Fibroblast of skin of scalp (primary cell): ENCODE data around the gene APH1B.
"Not testable (repeated sequence)": the region's sequence is repeated elsewhere in the genome, so short reads cannot be mapped to it uniquely, and the experiment has no call there.

Experiments
- DNase-seq: peaks from one replicate; pipeline ENCODE4 v3.0.0-alpha.2; 2013

Gene APH1B

GRCh38 chr15:63299943-63300575, 22.7 kb downstream of the APH1B start:
- DNase-seq, result no peak

DNA sequence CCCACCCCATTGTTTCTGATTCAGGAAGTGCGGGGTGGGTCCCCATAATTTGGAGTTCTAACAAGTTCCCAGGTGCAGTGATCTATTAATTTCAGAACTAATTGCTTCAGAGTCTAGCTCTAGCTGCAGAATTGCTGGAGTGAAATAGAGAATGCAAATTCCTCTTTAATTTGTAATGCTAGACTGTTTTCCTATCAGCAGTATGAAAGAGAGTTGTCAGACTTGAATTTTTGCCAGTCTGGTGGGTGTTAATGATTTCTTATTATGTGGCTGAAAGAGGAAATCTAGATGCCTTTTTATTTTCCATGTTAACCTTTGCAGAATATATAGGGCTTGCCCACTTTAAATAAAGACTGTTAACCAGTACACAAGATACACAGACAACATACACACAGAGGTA, 23.7 kb downstream of the APH1B start:
- no peak for DNase-seq

DNA sequence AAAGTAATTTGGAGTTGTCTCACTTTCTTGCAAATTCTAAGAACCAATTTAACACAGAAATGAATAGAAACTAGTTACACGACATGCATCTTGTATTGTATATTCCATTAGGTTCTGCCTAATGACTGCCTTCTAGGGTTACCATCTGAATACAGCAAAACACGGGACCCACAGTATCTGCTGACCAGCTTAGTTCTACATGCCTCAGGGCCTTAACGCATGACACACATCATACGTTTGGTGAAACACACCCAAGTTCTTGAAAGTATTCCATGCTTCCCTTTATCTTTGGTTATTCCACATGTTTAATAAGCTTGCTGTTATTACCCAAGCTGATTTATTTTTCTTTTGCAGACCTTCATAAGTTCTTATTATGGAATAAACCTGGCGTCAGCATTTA, 27.9 kb downstream of the APH1B start:
- no peak for DNase-seq

- no peak for DNase-seq
These were observed 29.2 kb downstream of the APH1B start for GRCh38 chr15:63306492-63307073.

DNA sequence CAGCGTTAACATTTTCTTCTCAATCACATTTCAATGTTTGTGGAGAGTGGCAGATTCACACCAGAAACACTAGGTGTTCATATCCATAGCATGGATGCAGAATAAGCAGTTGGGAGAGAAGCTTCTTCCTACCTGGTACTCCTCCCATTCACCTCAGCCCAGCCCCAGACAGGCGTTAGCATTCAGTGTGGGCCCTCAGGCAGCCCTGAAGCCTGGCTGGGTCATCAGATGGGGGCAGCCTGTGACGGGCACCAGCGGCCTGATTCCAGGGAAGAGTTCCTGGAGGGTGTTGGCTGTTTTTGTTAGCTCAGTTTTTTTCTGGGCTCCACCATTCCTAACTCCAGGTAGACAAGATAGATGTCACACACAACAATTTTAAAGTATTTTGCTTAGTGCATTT, 31.1 kb downstream of the APH1B start:
- no peak for DNase-seq

DNA sequence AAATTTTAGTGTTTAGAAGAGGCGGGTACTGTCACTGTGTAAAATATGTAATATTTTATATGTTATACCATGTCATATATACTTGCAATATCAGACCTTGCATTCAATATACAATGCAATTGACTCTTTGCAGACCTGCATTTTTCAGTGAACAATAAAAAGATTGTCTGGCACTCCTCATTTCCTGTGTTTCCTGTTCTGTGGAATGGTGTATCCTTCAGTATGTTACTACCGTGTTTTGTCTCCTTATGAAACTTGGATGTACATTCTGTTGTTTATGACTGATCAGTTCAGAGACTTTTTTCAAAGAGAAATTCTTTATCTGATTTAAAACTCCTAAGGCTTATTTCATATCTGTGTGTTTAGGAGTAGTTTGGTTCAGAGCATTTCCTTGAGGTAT, 31.5 kb downstream of the APH1B start:
- no peak for DNase-seq

- no peak for DNase-seq
These were observed 33.2 kb downstream of the APH1B start for GRCh38 chr15:63310646-63311045.

DNA sequence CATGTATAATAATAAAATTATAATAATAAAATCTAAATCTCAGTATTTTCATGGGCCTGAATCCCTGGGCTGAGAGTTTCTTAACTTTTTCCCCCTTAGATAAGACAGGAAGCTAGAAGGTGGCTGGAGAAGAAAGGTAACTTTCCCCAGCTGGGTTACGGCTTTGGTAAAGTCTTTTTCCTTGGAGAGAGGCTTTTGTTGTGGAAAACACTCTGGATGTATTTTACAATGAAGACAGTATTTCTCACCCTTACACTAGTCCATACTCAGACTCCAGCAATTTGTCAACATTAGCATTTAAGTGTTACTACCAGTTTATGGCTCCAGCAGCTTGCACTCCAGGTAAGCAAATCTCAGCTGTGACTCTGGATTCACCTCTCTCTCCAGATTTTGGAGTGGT, 34.9 kb downstream of the APH1B start:
- DNase-seq, result no peak

GRCh38 chr15:63313825-63314224, 36.4 kb downstream of the APH1B start:
- no peak for DNase-seq

GRCh38 chr15:63314409-63314808, 37.0 kb downstream of the APH1B start:
- DNase-seq, result no peak

- no peak for DNase-seq
These were observed 40.9 kb downstream of the APH1B start for GRCh38 chr15:63318344-63318743.

DNA sequence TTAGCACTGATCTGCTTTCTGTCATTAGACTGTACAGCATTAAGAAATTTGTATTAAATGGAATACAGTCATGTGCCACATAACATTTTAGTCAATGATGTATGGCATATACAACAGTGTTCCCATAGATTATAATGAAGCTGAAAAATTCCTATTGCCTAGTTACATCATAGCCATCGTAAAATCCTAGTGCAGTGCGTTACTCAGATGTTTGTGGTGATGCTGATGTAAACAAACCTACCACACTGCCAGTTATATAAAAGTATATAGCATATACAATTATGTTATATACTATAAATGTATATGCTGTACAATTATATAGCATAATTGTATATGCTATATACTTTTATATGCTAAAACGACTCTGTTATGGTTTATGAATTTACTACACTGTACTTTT, 41.7 kb downstream of the APH1B start:
- DNase-seq, result no peak

GRCh38 chr15:63320446-63320845, 43.0 kb downstream of the APH1B start:
- not testable (repeated sequence) for DNase-seq

- DNase-seq, result not testable (repeated sequence)
These were observed 43.6 kb downstream of the APH1B start for GRCh38 chr15:63320981-63321380.

- no peak for DNase-seq
These were observed 44.1 kb downstream of the APH1B start for GRCh38 chr15:63321462-63321861.

DNA sequence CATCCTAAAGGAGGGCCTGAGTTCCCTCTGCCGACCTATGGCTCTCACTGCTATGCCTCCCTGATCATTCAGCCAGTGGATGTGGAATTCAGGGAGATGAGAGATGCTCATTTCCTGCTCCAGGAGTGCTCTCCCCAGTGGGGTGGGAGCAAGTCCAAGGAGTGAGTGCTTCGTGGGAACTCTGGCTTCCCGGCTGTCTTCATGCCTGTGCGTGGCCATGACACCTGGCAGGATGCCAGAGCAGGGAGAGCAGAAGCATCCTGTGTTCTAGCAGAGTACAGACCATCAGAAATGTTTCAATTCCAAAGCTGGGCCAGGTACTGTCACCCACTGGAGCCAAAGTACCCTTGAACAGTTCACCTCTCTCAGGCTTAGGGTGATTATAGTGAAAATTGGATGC, 45.1 kb downstream of the APH1B start:
- DNase-seq, result peak; percentile 65

DNA sequence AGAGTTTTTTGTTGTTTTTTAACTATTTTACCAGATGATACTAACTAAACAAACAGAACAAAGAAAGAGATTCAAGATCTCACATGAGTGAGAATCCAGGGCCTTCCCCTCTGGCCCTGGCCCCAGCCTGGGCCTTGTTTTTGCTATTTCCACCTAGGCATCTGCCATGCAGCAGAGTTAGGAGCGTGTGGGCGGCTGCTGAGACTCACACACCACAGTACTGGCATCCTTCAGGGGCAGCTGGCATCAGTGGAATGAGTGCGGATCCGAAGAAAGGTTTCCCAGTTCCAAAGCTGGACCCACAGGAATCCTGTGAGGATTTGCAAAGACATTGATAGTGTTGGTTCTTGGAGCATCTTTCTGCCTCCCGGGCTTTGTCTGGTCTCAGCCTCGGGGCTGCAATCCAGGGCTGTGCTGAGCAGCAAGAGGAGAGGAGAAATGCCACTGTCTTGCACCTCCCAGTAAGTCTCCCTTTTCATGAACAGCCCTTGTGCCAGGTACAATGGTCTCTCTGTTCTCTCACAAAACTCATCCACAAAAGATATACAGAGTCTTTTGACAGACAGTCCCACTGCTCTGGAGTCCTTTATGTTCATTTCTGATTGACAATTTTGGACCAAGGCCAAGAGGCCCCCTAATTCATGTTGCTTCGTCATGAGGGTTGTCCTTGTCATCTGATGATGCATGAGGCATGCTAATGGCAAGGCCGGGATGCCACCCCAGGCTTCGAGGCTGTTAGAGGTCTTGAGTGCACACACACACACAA, 46.6 kb downstream of the APH1B start:
- DNase-seq, result no peak

- DNase-seq, result no peak
These were observed 47.4 kb downstream of the APH1B start for GRCh38 chr15:63324770-63325169.

DNA sequence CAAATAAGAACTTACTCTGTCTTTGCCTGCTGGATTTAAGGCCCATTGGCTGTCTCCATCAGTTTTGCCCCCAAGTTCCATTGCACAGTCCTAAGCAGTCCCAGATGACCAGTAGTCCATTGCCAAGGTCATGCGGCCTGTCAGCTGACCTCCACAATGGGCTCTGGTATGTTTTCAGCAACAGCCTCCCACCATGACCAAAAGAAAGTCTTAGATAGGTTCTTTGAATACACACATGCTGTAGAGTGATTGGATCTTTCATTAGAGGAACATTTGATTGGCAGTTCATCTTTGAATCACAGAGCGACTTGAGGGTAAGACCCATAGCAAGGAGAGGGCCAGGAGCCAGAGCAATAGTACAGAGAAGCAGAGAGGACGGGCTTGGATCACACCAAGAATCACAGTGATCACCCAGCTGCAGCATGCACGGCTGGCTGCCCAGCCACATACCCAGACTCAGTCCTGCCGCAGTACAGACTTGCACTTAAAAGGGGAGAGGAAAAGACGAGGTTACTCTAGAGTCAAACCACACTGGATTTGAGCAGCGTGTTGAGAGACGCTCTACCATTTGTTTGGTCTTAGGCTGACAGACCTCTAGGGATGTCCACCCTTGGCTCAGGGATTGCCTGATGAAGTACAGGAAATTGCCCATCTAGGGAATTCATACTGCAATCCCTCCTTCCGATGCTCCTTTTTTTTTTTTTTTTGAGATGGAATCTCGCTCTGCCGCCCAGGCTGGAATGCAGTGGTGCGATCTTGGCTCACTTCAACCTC, 50.4 kb downstream of the APH1B start:
- DNase-seq, result no peak

- DNase-seq, result no peak
These were observed 52.4 kb downstream of the APH1B start for GRCh38 chr15:63329567-63330350.

- no peak for DNase-seq
These were observed 53.5 kb downstream of the APH1B start for GRCh38 chr15:63330926-63331325.

DNA sequence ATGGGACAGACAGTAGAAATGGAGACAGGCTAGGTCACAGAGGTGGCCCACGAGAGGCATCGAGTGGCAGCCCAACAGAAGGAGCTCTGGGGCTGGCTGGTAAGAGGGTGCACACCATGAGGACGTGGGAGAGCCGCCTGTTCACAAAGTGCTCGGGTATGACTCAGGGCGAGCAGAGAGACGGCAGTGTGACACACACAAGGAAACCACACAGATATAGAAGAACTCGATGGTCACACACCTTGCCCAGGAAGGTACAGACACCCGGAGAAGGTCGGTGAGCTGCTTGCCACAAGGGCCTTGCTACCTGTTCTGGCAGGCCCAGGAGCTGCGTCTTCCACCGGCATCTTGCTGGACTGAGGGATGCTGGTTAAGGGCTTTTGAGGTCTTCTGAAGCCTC, 54.1 kb downstream of the APH1B start:
- no peak for DNase-seq
